HG03196 (cell line): ENCODE data around the gene PLA2G4B.
A peak's percentile ranks its signal among the peaks of the same experiment; 100 is the strongest.
"Not testable (repeated sequence)": the region's sequence is repeated elsewhere in the genome, so short reads cannot be mapped to it uniquely, and the experiment has no call there.

Experiments used
- ATAC-seq: cut with Tn5 transposase; IDR thresholded peaks from one replicate; pipeline ENCODE4 v1.9.1; 2021; ENCODE audit not compliant: unreplicated experiment

The PLA2G4B gene

DNA sequence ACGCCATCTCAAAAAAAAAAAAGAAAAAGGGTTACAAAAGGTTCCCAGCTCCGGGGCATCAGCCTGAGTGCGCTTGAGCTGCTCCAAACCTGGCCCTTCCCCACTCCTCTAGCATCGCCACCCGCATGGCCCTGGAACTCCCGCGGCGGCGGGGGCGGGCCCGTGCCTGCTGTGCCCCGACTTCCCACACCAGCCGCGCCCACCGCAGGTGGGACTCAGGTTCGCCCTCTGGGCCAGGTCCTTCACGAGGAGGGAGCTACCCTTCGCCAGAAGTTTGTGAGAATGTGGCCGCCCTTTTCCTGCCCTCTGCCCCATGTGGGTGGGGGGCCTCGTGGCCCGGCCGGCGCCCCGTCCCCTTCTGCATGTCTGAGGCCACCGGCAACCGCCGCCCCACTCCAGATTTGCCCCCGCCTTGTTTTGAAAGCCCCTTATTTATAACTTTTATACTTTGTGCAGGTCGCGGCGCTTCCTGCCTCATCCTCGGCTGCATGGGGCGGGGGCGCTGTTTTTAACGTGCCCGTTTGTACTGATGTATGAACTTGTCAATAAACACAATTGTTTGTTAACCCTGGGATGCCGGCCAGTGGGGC is 11.3 kb upstream of the PLA2G4B start:
- ATAC-seq: no peak

GRCh38 chr15:41827880-41828806 is 10.5 kb upstream of the PLA2G4B start, which contains the start of gene JMJD7:
Gene JMJD7, plus strand, starts transcription at chr15:41828092. Its CDS starts 33 bp downstream, at chr15:41828125.
- peak; percentile 54 for ATAC-seq

DNA sequence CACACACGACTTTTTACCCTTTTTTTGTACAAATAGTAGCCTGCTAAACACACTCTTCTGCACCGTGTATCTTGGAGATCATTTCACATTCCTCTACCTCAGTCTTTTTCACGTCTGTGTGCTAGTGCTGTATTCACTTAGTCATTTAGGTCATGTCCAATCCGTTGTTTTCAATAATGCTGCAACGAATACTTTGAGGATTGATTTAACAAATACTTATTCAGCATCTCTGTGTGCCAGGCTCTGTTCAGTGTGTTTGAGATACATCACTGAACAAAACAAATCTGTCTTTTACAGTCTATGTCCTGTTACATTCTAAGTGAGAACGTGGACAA is 9.9 kb upstream of the PLA2G4B start:
- no peak for ATAC-seq

DNA sequence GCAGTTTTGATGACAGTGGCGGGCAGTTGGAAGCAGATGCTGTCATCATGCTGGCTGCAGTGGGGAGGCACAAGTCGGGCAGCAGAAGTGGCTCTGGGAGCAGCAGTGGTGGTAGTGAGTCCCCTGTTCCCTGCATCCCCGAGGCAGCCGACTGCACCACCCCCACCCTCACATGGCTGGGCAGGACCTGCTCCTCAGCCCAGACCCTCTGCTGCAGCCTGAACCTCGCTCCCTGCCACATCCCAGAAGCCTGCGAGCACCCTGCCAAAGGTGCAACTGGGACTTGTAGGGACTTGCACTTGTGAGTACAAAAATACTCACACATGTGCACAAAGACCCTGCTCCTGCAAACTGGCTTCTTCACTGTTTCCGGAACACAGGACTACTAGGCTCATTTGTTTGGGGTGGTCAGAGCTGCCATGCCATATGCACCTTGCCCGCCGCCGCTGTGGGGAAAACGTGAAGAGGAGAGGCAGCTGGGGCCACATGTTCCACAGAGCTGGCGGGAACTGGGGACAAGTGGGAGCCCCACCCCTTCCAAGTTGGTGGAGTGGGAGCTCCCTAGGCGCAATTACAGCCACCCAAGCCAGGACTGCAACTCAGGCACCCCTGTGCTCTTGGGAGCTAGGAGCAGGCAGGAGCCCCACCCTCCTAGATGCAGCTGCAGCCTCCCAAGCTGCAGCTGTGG is 8.5 kb upstream of the PLA2G4B start:
- no peak for ATAC-seq

DNA sequence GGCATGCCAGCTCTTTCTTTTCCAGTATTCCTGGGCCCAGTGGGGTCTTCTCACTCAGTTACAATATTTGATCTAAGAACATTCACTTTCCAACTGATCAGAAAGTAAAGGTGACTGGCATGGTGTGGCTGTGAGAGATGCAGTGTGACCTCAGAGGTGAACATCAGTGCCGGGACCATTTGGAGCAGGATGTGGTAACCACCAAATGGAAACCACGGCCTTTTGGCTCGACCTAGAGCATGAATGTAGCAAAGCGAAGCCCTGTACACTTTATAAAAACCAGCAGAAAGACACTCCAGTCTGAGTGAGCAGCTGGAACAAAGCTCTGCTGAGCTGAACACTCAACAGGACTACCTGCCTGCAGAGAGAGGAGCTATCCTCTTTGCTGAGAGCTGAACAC is 7.4 kb upstream of the PLA2G4B start:
- ATAC-seq: not testable (repeated sequence)

DNA sequence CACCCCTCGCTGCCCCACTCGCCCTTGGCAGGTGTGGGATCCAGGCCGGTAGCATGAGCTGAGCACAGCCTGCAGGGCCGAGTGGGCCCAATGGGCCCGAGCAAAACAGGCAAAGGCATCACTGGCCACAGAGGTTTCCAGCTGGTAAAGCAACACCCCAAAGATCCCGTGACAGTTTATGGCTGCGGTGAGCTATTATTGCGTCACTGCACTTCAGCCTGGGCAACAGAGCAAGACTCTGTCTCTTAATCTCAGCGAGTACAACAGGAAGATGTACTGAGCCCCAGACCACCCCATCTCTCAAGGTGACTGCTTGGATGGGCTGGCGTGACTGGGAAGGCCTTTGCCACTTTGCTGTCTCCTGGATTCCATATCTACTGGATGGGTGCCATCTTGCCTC is 6.4 kb upstream of the PLA2G4B start:
- ATAC-seq: no peak

- no peak for ATAC-seq
Observed at GRCh38 chr15:41832875-41833274, 5.8 kb upstream of the PLA2G4B start.

DNA sequence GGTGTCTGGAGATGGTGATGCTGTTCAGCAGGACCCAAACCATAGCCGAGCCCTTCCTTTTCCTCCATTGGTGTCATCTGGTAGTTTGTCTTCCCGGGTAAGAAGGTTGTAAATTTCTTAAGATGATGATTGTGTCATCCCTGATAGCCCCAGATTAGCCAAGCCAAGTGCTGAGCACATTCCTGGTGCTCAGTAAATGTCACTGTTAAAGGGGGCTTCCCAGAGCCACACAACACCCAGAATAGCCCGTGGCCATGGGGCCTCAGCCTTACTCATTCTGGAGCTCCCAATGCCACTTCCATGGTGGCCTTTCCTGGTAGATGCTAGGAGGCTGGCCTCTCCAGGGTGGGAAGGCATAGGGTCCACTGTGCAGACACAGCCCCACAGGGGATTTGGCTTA is 4.6 kb upstream of the PLA2G4B start:
- no peak for ATAC-seq

GRCh38 chr15:41836073-41836472 is 2.6 kb upstream of the PLA2G4B start:
- ATAC-seq: no peak

- no peak for ATAC-seq
Observed at GRCh38 chr15:41836713-41837454, 1.8 kb upstream of the PLA2G4B start.

- ATAC-seq: no peak
Observed at GRCh38 chr15:41839781-41840491, 1.3 kb downstream of the PLA2G4B start.

GRCh38 chr15:41840673-41841072 is 2.0 kb downstream of the PLA2G4B start:
- ATAC-seq: no peak

DNA sequence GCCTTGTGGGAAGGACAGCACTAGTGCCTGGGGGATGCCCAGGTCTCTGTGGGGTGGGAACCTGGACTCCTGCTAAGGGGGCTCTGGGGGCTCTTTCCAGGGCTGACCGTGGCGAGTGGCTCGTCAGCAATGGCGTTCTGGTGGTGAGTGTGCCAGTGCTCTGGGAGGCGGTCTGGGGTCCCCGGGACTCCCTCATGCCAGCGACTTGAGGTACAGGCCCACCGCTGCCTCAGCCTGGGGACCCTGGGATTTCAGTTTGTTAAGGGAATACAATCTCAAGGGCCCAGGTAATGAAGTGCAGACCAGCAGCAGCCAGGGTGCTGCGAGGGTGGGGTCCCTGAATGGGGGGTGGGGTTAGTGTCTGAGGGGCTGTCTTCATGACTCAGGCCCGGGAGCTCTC is 2.5 kb downstream of the PLA2G4B start:
- ATAC-seq: no peak

- ATAC-seq: no peak
Observed at GRCh38 chr15:41842229-41842628, 3.6 kb downstream of the PLA2G4B start.

- no peak for ATAC-seq
Observed at GRCh38 chr15:41843571-41843970, 4.9 kb downstream of the PLA2G4B start.

GRCh38 chr15:41844814-41845213 is 6.2 kb downstream of the PLA2G4B start:
- no peak for ATAC-seq

- ATAC-seq: no peak
Observed at GRCh38 chr15:41847206-41847605, 8.6 kb downstream of the PLA2G4B start.

- ATAC-seq: no peak
Observed at GRCh38 chr15:41847981-41848380, 9.3 kb downstream of the PLA2G4B start.

GRCh38 chr15:41848631-41849030 is 10.0 kb downstream of the PLA2G4B start:
- no peak for ATAC-seq

GRCh38 chr15:41849204-41849603 is 10.6 kb downstream of the PLA2G4B start:
- no peak for ATAC-seq

DNA sequence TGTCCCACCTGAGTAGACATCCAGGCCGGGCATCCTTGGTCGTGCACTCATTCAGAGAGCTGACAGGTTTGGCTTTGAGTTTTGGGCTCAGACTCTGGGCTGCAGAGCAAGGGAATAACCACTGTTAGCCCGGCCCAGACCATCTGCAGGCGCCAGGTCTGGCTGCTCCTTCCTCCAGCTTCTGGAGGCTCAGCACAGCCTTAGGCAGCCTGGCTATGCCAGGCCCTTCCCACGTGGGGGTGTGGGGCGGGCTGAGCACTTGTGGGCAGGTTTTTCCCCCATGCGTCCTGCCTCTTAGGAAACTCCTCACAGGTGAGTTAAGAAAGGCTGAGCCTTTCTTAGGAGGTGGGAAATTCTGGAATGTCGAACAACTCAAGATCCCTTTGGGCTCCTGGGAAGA is 11.2 kb downstream of the PLA2G4B start:
- ATAC-seq: no peak
